H1 (cell line): ENCODE results near the gene TSTD2. TPM values are rescaled to one million over a fixed set of nuclear protein-coding genes. Genes with fewer than 3 reads are reported as not detected.

Experiments
- CTCF ChIA-PET: fragments of 300-600 bp; sonication (Branson Sonifier 250); formaldehyde crosslinking; loops from one replicate; lab custom pipeline; 2021; ENCODE audit not compliant: partially characterized antibody; lab: Charles Lee
- POLR2A ChIA-PET: fragments of 300-600 bp; sonication (Branson Sonifier 250); formaldehyde crosslinking; loops from one replicate; lab custom pipeline; 2021; ENCODE audit warnings: inconsistent platforms; ENCODE audit not compliant: partially characterized antibody; lab: Charles Lee
- DNase-seq, 2 experiments: peaks; one replicate each; pipeline versions ENCODE4 v3.0.0 to v3.0.0-alpha.2; 2010 to 2022; ENCODE audit warnings: low spot score in 2 of 2, low read depth in 1 of 2, mixed read lengths in 1 of 2
- FAIRE-seq: peaks from 2 replicates; lab custom pipeline; 2011; peaks lifted over from hg19 to GRCh38; lab: Jason Lieb, UNC
- H2AFZ ChIP-seq: 2 replicates; pipeline ENCODE4 v1.8.1; 2012; ENCODE audit warnings: low read length, inconsistent platforms
- H2AK5ac ChIP-seq: 2 replicates; pipeline ENCODE4 v1.6.1; 2013; ENCODE audit warnings: low read depth, low read length
- H2BK120ac ChIP-seq: replicated peaks from 2 replicates; pipeline ENCODE3; 2013; ENCODE audit warnings: low read depth, low read length, inconsistent platforms
- H2BK12ac ChIP-seq: 2 replicates; pipeline ENCODE4 v1.6.1; 2013; ENCODE audit warnings: low read depth, low read length
- H2BK15ac ChIP-seq: 2 replicates; pipeline ENCODE4 v1.6.1; 2013; ENCODE audit warnings: low read length
- H2BK20ac ChIP-seq: 2 replicates; pipeline ENCODE4 v1.6.1; 2013; ENCODE audit warnings: low read length
- H2BK5ac ChIP-seq: 2 replicates; pipeline ENCODE4 v1.6.1; 2013; ENCODE audit warnings: low read depth, low read length
- H3K14ac ChIP-seq: 2 replicates; pipeline ENCODE4 v1.6.1; 2013; ENCODE audit warnings: inconsistent platforms; ENCODE audit not compliant: insufficient read length
- H3K18ac ChIP-seq: 2 replicates; pipeline ENCODE4 v1.6.1; 2013; ENCODE audit warnings: low read length; ENCODE audit errors: extremely low read depth
- H3K23ac ChIP-seq: 2 replicates; pipeline ENCODE4 v1.6.1; 2013; ENCODE audit warnings: inconsistent platforms; ENCODE audit not compliant: insufficient read length
- H3K23me2 ChIP-seq: 2 replicates; pipeline ENCODE4 v1.6.1; 2013; ENCODE audit warnings: low read depth, low read length
- H3K27ac ChIP-seq: 2 replicates; pipeline ENCODE4 v1.6.1; 2011; ENCODE audit warnings: low read depth, low read length, inconsistent platforms
- H3K27me3 ChIP-seq, 4 experiments: replicated peaks in 1 of 4; 1 replicate in 1 of 4; 2 replicates in 3 of 4; pipeline versions ENCODE4 v1.6.1 to v1.8.1; 2011 to 2013; ENCODE audit warnings: low read length in 3 of 4, mild to moderate bottlenecking in 3 of 4, inconsistent platforms in 2 of 4, mixed read lengths in 2 of 4, moderate library complexity in 1 of 4; ENCODE audit not compliant: control insufficient read depth in 3 of 4, insufficient read depth in 3 of 4; ENCODE audit errors: extremely low read depth in 1 of 4
- H3K36me3 ChIP-seq, 4 experiments: 2 replicates each; pipeline versions ENCODE4 v1.6.1 to v1.8.1; 2011 to 2013; ENCODE audit warnings: mild to moderate bottlenecking in 4 of 4, low read length in 3 of 4, moderate library complexity in 2 of 4, control low read depth in 1 of 4, inconsistent platforms in 1 of 4; ENCODE audit not compliant: insufficient read depth in 4 of 4, control insufficient read depth in 2 of 4
- H3K4ac ChIP-seq: replicated peaks from 2 replicates; pipeline ENCODE3; 2013; ENCODE audit warnings: low read length, low read depth, mixed read lengths, inconsistent platforms; ENCODE audit not compliant: insufficient read length
- H3K4me1 ChIP-seq, 4 experiments: replicated peaks in 1 of 4; 1 replicate in 1 of 4; 2 replicates in 3 of 4; pipeline versions ENCODE4 v1.6.1 to v1.8.1; 2011 to 2013; ENCODE audit warnings: low read length in 3 of 4, inconsistent platforms in 2 of 4, mixed read lengths in 1 of 4; ENCODE audit not compliant: insufficient read depth in 4 of 4, control insufficient read depth in 3 of 4
- H3K4me2 ChIP-seq, 2 experiments: 2 replicates each; pipeline versions ENCODE4 v1.6.1 to v1.8.1; 2011 to 2013; ENCODE audit warnings: low read depth in 2 of 2, low read length in 2 of 2, control low read depth in 1 of 2, inconsistent platforms in 1 of 2, mild to moderate bottlenecking in 1 of 2; ENCODE audit not compliant: insufficient read depth in 1 of 2
- H3K4me3 ChIP-seq, 4 experiments: fragments of 200-600, 300-600 bp in 1 of 4; sonication (generic), shearing (Covaris generic), sonication (Bioruptor Twin) in 1 of 4; 2 replicates each; pipeline versions ENCODE4 v1.5.1 to v1.8.1; 2011 to 2016; ENCODE audit warnings: low read length in 4 of 4, low read depth in 3 of 4, control low read depth in 2 of 4, inconsistent platforms in 2 of 4, mild to moderate bottlenecking in 2 of 4, mixed read lengths in 1 of 4, moderate library complexity in 1 of 4; ENCODE audit not compliant: insufficient read depth in 2 of 4; ENCODE audit errors: extremely low read depth in 1 of 4
- H3K56ac ChIP-seq: replicated peaks from 2 replicates; pipeline ENCODE3; 2013; ENCODE audit warnings: low read depth, mild to moderate bottlenecking, mixed read lengths, low read length, inconsistent platforms; ENCODE audit not compliant: insufficient read length
- H3K79me1 ChIP-seq: 2 replicates; pipeline ENCODE4 v1.6.1; 2013; ENCODE audit warnings: low read depth, low read length, control low read depth
- H3K79me2 ChIP-seq, 2 experiments: 2 replicates each; pipeline versions ENCODE4 v1.6.1 to v1.8.1; 2012 to 2013; ENCODE audit warnings: low read length in 2 of 2, mild to moderate bottlenecking in 2 of 2, inconsistent platforms in 1 of 2; ENCODE audit not compliant: insufficient read depth in 2 of 2, control insufficient read depth in 1 of 2
- H3K9ac ChIP-seq, 4 experiments: replicated peaks in 1 of 4; 1 replicate in 1 of 4; 2 replicates in 3 of 4; pipeline versions ENCODE4 v1.6.1 to v1.8.1; 2011 to 2013; ENCODE audit warnings: low read depth in 3 of 4, low read length in 3 of 4, control low read depth in 2 of 4, mild to moderate bottlenecking in 2 of 4, moderate library complexity in 2 of 4, inconsistent platforms in 1 of 4; ENCODE audit errors: extremely low read depth in 1 of 4
- H3K9me3 ChIP-seq, 2 experiments: 2 replicates each; pipeline versions ENCODE4 v1.6.1 to v1.8.1; 2012 to 2013; ENCODE audit warnings: mild to moderate bottlenecking in 2 of 2, moderate library complexity in 2 of 2, control low read depth in 1 of 2, inconsistent platforms in 1 of 2, low read depth in 1 of 2, low read length in 1 of 2, mixed read lengths in 1 of 2; ENCODE audit not compliant: insufficient read depth in 2 of 2
- H4K20me1 ChIP-seq, 2 experiments: replicated peaks in 1 of 2; 2 replicates each; pipeline versions ENCODE3 to v1.8.1; 2011 to 2013; ENCODE audit warnings: inconsistent platforms in 2 of 2, low read length in 2 of 2, mild to moderate bottlenecking in 1 of 2; ENCODE audit not compliant: insufficient read depth in 2 of 2, control insufficient read depth in 1 of 2
- H4K5ac ChIP-seq: 2 replicates; pipeline ENCODE4 v1.6.1; 2013; ENCODE audit warnings: low read length, low read depth, mixed read lengths, inconsistent platforms; ENCODE audit not compliant: insufficient read length
- H4K8ac ChIP-seq: 2 replicates; pipeline ENCODE4 v1.8.0; 2013; ENCODE audit warnings: mild to moderate bottlenecking, moderate library complexity, low read length, inconsistent platforms; ENCODE audit not compliant: insufficient read depth; ENCODE audit errors: extremely low read depth
- H4K91ac ChIP-seq: replicated peaks from 2 replicates; pipeline ENCODE3; 2013; ENCODE audit warnings: low read length, mixed read lengths, inconsistent platforms; ENCODE audit not compliant: insufficient read length
- BACH1 ChIP-seq: IDR thresholded peaks from 2 replicates; pipeline ENCODE4 v1.6.1; 2012; ENCODE audit warnings: low read length, improper control_type of control experiment
- BRCA1 ChIP-seq: IDR thresholded peaks from 2 replicates; pipeline ENCODE4 v1.6.1; 2012; ENCODE audit warnings: low read depth, low read length, improper control_type of control experiment
- CHD1 ChIP-seq: IDR thresholded peaks from 2 replicates; pipeline ENCODE4 v1.6.1; 2012; ENCODE audit warnings: low read depth, low read length, improper control_type of control experiment
- EP300 ChIP-seq, 2 experiments: IDR thresholded peaks; 1 replicate in 1 of 2; 2 replicates in 1 of 2; pipeline ENCODE4 v1.6.1; 2011 to 2012; ENCODE audit warnings: low read depth in 2 of 2, low read length in 2 of 2, mild to moderate bottlenecking in 2 of 2, borderline replicate concordance in 1 of 2, inconsistent platforms in 1 of 2, moderate library complexity in 1 of 2
- FOSL1 ChIP-seq: IDR thresholded peaks from 2 replicates; pipeline ENCODE4 v1.6.1; 2011; ENCODE audit warnings: mild to moderate bottlenecking, low read depth, low read length, moderate library complexity; ENCODE audit not compliant: insufficient read depth
- HDAC6 ChIP-seq: IDR thresholded peaks from one replicate; pipeline ENCODE4 v1.7.1; 2012; ENCODE audit warnings: low read depth, mild to moderate bottlenecking, inconsistent platforms, low read length, moderate library complexity
- KDM1A ChIP-seq: fragments of 200-600, 300-600 bp; sonication (generic); IDR thresholded peaks from 2 replicates; pipeline ENCODE4 v1.7.1; 2016; ENCODE audit warnings: mild to moderate bottlenecking, low read length, borderline replicate concordance
- KDM4A ChIP-seq: IDR thresholded peaks from one replicate; pipeline ENCODE4 v1.7.1; 2012; ENCODE audit warnings: low read depth, mild to moderate bottlenecking, moderate library complexity, low read length, inconsistent platforms; ENCODE audit not compliant: severe bottlenecking
- NRF1 ChIP-seq: IDR thresholded peaks from 2 replicates; pipeline ENCODE4 v1.6.1; 2011; ENCODE audit warnings: mild to moderate bottlenecking, low read depth, low read length, improper control_type of control experiment
- RFX5 ChIP-seq: IDR thresholded peaks from 2 replicates; pipeline ENCODE4 v1.6.1; 2011; ENCODE audit warnings: low read depth, low read length, improper control_type of control experiment, borderline replicate concordance
- TBP ChIP-seq: IDR thresholded peaks from 2 replicates; pipeline ENCODE4 v1.6.1; 2011; ENCODE audit warnings: low read depth, low read length, improper control_type of control experiment
- WGBS, 2 experiments: shearing (Covaris generic) in 1 of 2; methylation state at CpG; one replicate each; pipeline versions ENCODE4 v1.1.6 to v1.1.7; 2013 to 2015; ENCODE audit warnings: low lambda C conversion rate in 2 of 2, mixed read lengths in 2 of 2, inconsistent platforms in 1 of 2, low coverage in 1 of 2, missing lambda C conversion rate in 1 of 2; ENCODE audit not compliant: insufficient replicate concordance in 2 of 2, insufficient coverage in 1 of 2, insufficient read length in 1 of 2; ENCODE audit errors: extremely low coverage in 1 of 2, missing lambda C conversion rate in 1 of 2; 5-methylcytosine and 5-hydroxymethylcytosine counted together
- polyA plus RNA-seq, 7 experiments: library from polyadenylated mRNA; depleted of rRNA in 3 of 7; stranded (reverse) in 5 of 7; unstranded in 2 of 7; fragments of >200 nt in 5 of 7; fragments of 200-250 nt in 2 of 7; gene quantifications; 1 replicate in 5 of 7; 2 replicates in 1 of 7; 4 replicates in 1 of 7; pipeline versions ENCODE4 v1.2.1 to v1.2.3, GENCODE V29; 2011 to 2013; ENCODE audit warnings: missing spikeins in 2 of 7, mixed read lengths in 2 of 7
- total RNA-seq: library from RNA; stranded (reverse); fragmentation: NEBNext Ultra II Directional; extraction: Animal tissue kit (Norgen Biotek cat#: 25700); gene quantifications from 2 replicates; pipeline ENCODE4 v1.2.1, GENCODE V29; 2021
- TF ChIP-seq, protein P1 (sequence below): IDR thresholded peaks from 2 replicates; pipeline ENCODE4 v1.6.1; 2011; ENCODE audit warnings: low read length, improper control_type of control experiment

Gene TSTD2
- total and polyA plus RNA-seq, 2 of the 8 experiments (the other 6 are each of a cell fraction or from before 2014, with no cell fraction given): 16.1 to 17.5 TPM

DNA sequence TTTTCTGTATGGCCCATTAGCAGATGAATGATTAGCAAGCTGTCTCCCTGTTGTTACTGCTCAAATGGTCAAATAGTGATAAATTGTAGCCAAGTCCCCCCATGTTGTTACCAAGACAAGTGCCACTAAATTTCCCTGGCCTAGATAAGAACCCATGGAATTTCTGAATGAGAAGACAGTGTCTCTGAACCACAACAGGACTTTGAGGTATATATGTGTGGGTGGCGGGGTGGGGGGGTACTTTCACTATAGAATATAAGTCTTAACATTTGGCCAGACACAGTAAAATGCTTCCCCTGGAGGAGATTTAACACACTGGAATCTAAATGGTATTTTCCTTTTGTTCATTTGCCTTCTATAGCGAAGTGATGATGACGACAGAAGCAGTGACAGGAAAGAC, 35.3 kb upstream of the TSTD2 start:
- CTCF ChIA-PET: no interaction called here
- Histone ChIP-seq H3K9ac (no peak overlapping the region), H4K8ac (no peak overlapping the region), H2BK5ac (no peak overlapping the region), H3K4me1 (no peaks in the 10 kb centered on the region), H3K27ac (no peak overlapping the region), H4K5ac (no peak overlapping the region), H2BK120ac (no peak overlapping the region), H3K27me3 (no peaks in the 10 kb centered on the region), H3K36me3 (peaks cover 32 to 95% (median 80%) of the 10 kb centered on the region in 4 experiments), H3K56ac (no peak overlapping the region), H3K79me2 (no peaks in the 10 kb centered on the region), H3K18ac (no peak overlapping the region), H3K14ac (no peak overlapping the region), H3K4ac (no peak overlapping the region), H3K23ac (no peak overlapping the region), H2BK20ac (no peak overlapping the region), H3K4me2 (no peak overlapping the region), H2BK15ac (no peak overlapping the region), H3K4me3 (no peak overlapping the region), H2AK5ac (no peak overlapping the region), H3K9me3 (no peaks in the 10 kb centered on the region), H4K20me1 (peaks cover 2 to 3% of the 10 kb centered on the region in 2 experiments), H2BK12ac (no peak overlapping the region), H3K23me2 (no peaks in the 10 kb centered on the region), H4K91ac (no peak overlapping the region), H3K79me1 (no peaks in the 10 kb centered on the region; the same call in 1 of the 2 replicates), H2AFZ (no peak overlapping the region)
- FAIRE-seq: no peak
- DNase-seq: no peak
- POLR2A ChIA-PET: no interaction called here
- WGBS, 2 experiments: 87% methylated on average over 3 of the region's 3 CpGs; no CpG with 5 or more reads in 1 of the 2 experiments
- TF ChIP-seq EP300 (IDR thresholded peaks at IDR 0.05; ENCODE audit: borderline replicate concordance in 1 of 2, low read depth in 2 of 2, low read length in 2 of 2): no peak
- TF ChIP-seq BACH1: no peak
- no peak for TF ChIP-seq RFX5
- TF ChIP-seq KDM4A: no peak
- TF ChIP-seq CHD1: no peak
- TF ChIP-seq KDM1A: no peak
- TF ChIP-seq, protein P1, sequence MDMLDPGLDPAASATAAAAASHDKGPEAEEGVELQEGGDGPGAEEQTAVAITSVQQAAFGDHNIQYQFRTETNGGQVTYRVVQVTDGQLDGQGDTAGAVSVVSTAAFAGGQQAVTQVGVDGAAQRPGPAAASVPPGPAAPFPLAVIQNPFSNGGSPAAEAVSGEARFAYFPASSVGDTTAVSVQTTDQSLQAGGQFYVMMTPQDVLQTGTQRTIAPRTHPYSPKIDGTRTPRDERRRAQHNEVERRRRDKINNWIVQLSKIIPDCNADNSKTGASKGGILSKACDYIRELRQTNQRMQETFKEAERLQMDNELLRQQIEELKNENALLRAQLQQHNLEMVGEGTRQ: no peak
- no peak for TF ChIP-seq HDAC6
- no peak for TF ChIP-seq BRCA1
- no peak for TF ChIP-seq TBP
- no peak for TF ChIP-seq NRF1
- no peak for TF ChIP-seq FOSL1
